Coronary artery (tissue), 2 donors: Measurements from ENCODE around the gene MT1M.

Source experiments
- DNase-seq: peaks from one replicate; pipeline ENCODE4 v3.0.0-alpha.2; 2017; ENCODE audit warnings: low spot score
- H3K27ac ChIP-seq, 2 donors: fragments of 200-600 bp; sonication (generic); one replicate each; pipeline ENCODE4 v1.5.1; 2016 to 2019
- H3K4me3 ChIP-seq: fragments of 200-600 bp; sonication (generic); 2 replicates; pipeline ENCODE4 v1.5.1; 2016; ENCODE audit warnings: mild to moderate bottlenecking, moderate library complexity
- TF ChIP-seq, protein P1 (sequence below): fragments of 200-600 bp; sonication (generic); IDR thresholded peaks from one replicate; pipeline ENCODE4 v1.5.1; 2019; ENCODE audit warnings: antibody characterized with exemption

Gene MT1M

DNA sequence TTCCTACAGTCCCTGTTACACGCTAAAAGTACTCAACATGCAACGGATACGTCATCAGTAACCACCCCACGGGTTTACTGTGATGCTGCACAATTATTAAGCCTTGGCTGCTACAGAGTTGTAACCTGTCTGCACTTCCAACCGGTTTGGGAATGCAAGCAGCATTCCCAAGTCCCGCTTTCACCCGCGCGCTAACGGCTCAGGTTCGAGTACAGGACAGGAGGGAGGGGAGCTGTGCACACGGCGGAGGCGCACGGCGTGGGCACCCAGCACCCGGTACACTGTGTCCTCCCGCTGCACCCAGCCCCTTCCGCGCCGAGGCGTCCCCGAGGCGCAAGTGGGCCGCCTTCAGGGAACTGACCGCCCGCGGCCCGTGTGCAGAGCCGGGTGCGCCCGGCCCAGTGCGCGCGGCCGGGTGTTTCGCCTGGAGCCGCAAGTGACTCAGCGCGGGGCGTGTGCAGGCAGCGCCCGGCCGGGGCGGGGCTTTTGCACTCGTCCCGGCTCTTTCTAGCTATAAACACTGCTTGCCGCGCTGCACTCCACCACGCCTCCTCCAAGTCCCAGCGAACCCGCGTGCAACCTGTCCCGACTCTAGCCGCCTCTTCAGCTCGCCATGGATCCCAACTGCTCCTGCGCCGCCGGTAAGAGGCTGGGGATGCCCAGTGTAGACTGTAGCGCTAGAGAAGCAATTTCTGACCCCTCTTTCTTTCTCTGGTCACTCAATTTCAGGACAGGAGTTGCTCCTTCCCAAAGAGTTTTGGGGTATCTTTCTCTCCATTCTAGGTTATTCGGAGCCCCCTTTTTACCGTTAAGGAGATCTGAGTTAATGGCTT is 24.2 kb upstream of the MT1M start, which contains the start of gene MT2A:
MT2A (plus strand) TSS at position 542 of the 833 bp plus-strand sequence; CDS start at position 614, 72 bp downstream.
- peak within 1 kb of the TSS; percentile 82 for H3K4me3 ChIP-seq
- TF ChIP-seq, protein P1, sequence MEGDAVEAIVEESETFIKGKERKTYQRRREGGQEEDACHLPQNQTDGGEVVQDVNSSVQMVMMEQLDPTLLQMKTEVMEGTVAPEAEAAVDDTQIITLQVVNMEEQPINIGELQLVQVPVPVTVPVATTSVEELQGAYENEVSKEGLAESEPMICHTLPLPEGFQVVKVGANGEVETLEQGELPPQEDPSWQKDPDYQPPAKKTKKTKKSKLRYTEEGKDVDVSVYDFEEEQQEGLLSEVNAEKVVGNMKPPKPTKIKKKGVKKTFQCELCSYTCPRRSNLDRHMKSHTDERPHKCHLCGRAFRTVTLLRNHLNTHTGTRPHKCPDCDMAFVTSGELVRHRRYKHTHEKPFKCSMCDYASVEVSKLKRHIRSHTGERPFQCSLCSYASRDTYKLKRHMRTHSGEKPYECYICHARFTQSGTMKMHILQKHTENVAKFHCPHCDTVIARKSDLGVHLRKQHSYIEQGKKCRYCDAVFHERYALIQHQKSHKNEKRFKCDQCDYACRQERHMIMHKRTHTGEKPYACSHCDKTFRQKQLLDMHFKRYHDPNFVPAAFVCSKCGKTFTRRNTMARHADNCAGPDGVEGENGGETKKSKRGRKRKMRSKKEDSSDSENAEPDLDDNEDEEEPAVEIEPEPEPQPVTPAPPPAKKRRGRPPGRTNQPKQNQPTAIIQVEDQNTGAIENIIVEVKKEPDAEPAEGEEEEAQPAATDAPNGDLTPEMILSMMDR: no peak

DNA sequence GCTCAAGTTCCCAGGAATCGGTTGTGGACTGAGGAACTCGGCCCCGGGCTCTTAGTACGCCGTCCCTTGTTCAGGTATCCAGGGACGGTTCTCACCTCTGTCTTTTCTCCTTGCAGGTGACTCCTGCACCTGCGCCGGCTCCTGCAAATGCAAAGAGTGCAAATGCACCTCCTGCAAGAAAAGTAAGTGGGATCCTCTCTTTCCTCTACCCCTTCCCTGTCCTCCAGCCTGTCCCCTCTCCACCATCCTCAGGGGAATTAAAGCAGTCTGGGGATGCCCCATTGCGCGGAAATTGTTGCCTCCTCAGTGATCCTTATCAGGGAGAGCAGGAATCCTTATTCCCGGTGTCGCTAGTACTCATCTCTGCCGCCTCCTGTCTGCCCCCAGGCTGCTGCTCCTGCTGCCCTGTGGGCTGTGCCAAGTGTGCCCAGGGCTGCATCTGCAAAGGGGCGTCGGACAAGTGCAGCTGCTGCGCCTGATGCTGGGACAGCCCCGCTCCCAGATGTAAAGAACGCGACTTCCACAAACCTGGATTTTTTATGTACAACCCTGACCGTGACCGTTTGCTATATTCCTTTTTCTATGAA is 23.5 kb upstream of the MT1M start:
- DNase-seq: no peak
- TF ChIP-seq, protein P1: no peak
- Histone ChIP-seq H3K27ac (peak overlapping the region; percentile 91 to 93), H3K4me3 (peak overlapping the region; percentile 82)

More for the DNA sequence above, 24.2 kb upstream of the MT1M start, which contains the start of gene MT2A:
- peak; percentile 97 for DNase-seq
- peak within 1 kb of the TSS; percentile 91 to 93 for H3K27ac ChIP-seq

DNA sequence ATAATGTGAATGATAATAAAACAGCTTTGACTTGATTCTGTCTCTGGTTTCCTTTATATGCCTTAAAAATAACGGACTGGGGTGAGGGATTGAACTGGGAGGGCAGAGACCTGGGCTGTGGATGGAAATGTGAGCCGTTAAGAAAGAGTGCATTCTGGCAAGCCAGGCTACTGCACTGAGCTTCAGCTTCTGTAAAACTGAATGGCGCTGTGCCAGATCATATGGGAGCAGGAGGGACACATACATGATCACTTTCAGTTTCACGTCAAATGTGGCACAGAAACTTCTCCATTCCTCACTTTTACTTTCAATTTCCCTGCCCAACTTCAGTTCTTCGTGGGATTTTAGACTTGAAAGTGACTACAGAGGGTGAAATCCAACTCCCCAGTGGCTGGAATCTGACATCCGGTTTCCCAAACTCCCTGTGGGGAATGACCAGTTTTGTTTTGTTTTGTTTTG is 23.0 kb upstream of the MT1M start:
- no peak for DNase-seq
- peak overlapping the region; percentile 82 for H3K4me3 ChIP-seq
- H3K27ac ChIP-seq: peak overlapping the region; percentile 91 to 93
- TF ChIP-seq, protein P1: no peak

DNA sequence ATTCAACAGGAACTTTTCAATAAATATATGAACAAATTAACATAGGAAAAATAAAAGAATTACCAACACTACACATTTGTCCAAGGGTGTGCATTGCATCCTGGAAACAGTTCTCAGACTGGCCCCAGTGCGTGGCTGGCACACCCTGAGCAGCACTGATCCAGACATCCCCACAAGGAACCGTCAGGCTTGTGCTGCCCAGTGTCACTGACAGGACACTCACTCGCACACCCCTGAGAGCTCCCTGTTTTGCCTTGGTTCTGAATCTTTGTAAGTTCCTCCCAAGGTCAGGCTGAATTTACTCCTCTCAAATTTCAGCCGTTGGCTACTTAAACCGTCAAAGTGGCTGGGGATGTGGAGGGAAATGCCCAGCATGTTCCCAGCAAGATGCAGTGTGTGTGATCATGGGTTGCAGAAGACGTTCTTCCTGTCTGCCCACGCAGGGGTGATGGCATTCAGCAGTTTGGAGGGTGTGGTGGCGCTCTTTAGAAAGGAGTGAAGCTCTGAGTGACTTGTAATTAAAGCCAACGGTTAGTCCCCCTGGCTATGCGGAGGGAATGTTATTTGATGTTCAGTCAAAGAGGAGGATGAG is 22.3 kb upstream of the MT1M start:
- Histone ChIP-seq H3K27ac (peak overlapping the region; percentile 91 to 93), H3K4me3 (peak overlapping the region; percentile 82)
- DNase-seq: peak; percentile 89
- TF ChIP-seq, protein P1: no peak

DNA sequence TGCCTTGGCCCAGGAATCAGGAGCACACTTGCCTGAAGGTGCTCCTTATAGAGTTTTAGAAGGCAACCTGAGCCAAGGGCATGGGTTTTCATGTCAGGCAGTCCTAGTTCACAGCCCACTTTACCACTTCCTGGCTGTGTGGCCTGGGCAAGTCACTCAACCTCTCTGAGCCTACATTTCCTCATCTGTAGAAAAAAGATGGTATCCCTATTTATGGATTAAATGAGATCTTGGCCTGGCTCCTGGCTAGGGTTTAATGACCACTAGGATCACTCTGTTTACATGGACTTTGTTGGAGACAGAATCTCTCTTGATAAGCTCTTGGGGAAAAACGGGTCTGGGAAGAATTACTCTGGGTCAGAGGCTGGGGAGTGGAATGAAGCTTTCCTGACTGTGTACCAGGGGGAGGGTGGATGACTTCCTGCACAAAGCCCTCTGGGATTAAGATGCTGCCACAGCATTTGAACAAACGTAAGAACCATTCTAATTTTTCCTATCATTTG is 21.8 kb upstream of the MT1M start:
- DNase-seq: peak; percentile 76
- peak overlapping the region; percentile 82 for H3K4me3 ChIP-seq
- TF ChIP-seq, protein P1: no peak
- H3K27ac ChIP-seq: peak overlapping the region; percentile 91 to 93

DNA sequence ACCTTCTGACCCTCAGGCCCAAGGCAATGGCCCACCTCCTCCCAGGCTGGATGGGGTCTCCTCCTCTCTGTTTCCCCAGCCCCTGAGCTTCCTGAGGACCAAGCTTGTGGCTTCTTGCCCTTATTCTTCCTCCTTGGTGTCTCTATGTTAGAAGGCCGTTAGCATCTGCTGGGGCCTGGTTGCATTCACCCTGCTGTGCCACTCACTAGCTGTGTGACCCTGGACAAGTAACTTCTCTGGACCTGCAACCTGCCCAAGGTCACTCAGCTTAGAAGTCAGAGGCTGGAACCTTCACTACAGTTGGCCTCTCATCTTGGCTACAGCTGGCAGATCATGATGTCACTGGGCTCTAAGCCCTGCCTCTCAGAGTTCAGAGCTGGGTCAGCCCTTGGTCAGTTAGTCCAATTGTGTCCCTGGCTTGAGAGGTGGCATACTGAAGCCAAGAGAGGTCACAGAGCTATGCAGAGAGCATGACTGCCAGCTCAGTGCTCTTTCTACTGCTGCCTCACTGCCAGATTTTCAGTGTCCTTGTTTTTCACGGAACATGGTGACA is 21.1 kb upstream of the MT1M start:
- TF ChIP-seq, protein P1: no peak
- peak overlapping the region; percentile 82 for H3K4me3 ChIP-seq
- peak overlapping the region; percentile 91 to 93 for H3K27ac ChIP-seq
- peak; percentile 94 for DNase-seq
